ENCODE data around the gene APOC4. TPM values are rescaled to one million over a fixed set of nuclear protein-coding genes. Genes with fewer than 3 reads are reported as not detected.

APOC4 gene
- total RNA-seq, 1 experiment from 2014 or later = not detected

DNA sequence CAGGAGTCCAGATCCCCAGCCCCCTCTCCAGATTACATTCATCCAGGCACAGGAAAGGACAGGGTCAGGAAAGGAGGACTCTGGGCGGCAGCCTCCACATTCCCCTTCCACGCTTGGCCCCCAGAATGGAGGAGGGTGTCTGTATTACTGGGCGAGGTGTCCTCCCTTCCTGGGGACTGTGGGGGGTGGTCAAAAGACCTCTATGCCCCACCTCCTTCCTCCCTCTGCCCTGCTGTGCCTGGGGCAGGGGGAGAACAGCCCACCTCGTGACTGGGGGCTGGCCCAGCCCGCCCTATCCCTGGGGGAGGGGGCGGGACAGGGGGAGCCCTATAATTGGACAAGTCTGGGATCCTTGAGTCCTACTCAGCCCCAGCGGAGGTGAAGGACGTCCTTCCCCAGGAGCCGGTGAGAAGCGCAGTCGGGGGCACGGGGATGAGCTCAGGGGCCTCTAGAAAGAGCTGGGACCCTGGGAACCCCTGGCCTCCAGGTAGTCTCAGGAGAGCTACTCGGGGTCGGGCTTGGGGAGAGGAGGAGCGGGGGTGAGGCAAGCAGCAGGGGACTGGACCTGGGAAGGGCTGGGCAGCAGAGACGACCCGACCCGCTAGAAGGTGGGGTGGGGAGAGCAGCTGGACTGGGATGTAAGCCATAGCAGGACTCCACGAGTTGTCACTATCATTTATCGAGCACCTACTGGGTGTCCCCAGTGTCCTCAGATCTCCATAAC, 36.4 kb upstream of the APOC4 start, which contains the start of gene APOE:
Gene APOE (plus strand): TSS at position 360 of the 724 bp plus-strand sequence. CDS start 829 bp downstream, outside the sequence.
- Histone ChIP-seq H3K9ac (ENCODE audit: low read length) (no peak within 1 kb of the TSS), H3K36me3 (ENCODE audit: low read depth, low read length) (no peaks in the 10 kb centered on the region), H3K4me3 (ENCODE audit: low read length) (peak within 1 kb of the TSS; percentile 30; the same call in 1 of the 2 replicates), H3K9me2 (replicated peaks; ENCODE audit: low read length) (no peaks in the 10 kb centered on the region), H3K4me1 (ENCODE audit: insufficient read depth, low read length) (no peaks in the 10 kb centered on the region), H3K9me3 (ENCODE audit: low read length) (no peaks in the 10 kb centered on the region), H2AFZ (ENCODE audit: low read length) (no peak within 1 kb of the TSS), H3K27ac (ENCODE audit: low read length) (no peak within 1 kb of the TSS), H3K79me2 (ENCODE audit: low read length) (no peaks in the 10 kb centered on the region), H3K4me2 (ENCODE audit: low read length) (peak within 1 kb of the TSS; percentile 69), H3K27me3 (ENCODE audit: low read length) (no peaks in the 10 kb centered on the region), H4K20me1 (ENCODE audit: low read length) (no peaks in the 10 kb centered on the region), H3F3A (ENCODE audit: low read length, unreplicated experiment) (no peaks in the 10 kb centered on the region)
- BruUV-seq (replicated peaks) = no TSS peak
- intact Hi-C loops (cut with micrococcal nuclease) = no loop called here
- CTCF ChIA-PET = interaction anchor here (0.7 kb wide), 1 partner anchor 1308 kb away, joined by 6 read pairs; no protein-coding TSS in a partner anchor
- no peak for DNase-seq
- TF ChIP-seq, protein P1, sequence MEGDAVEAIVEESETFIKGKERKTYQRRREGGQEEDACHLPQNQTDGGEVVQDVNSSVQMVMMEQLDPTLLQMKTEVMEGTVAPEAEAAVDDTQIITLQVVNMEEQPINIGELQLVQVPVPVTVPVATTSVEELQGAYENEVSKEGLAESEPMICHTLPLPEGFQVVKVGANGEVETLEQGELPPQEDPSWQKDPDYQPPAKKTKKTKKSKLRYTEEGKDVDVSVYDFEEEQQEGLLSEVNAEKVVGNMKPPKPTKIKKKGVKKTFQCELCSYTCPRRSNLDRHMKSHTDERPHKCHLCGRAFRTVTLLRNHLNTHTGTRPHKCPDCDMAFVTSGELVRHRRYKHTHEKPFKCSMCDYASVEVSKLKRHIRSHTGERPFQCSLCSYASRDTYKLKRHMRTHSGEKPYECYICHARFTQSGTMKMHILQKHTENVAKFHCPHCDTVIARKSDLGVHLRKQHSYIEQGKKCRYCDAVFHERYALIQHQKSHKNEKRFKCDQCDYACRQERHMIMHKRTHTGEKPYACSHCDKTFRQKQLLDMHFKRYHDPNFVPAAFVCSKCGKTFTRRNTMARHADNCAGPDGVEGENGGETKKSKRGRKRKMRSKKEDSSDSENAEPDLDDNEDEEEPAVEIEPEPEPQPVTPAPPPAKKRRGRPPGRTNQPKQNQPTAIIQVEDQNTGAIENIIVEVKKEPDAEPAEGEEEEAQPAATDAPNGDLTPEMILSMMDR (conservative IDR thresholded peaks at IDR 0.05; ENCODE audit: low read depth, low read length) = no peak
- no peak for TF ChIP-seq EZH2phosphoT487 (IDR thresholded peaks at IDR 0.05; ENCODE audit: borderline replicate concordance, low read length)
- peak; percentile 5; the same call in 1 of the 2 replicates for ATAC-seq
- POLR2A ChIA-PET (ENCODE audit: unreplicated experiment) = interaction anchor here (0.6 to 0.9 kb wide), 3 partner anchors 10 to 828 kb away, joined by 3 to 7 read pairs (median 3); no protein-coding TSS in a partner anchor

DNA sequence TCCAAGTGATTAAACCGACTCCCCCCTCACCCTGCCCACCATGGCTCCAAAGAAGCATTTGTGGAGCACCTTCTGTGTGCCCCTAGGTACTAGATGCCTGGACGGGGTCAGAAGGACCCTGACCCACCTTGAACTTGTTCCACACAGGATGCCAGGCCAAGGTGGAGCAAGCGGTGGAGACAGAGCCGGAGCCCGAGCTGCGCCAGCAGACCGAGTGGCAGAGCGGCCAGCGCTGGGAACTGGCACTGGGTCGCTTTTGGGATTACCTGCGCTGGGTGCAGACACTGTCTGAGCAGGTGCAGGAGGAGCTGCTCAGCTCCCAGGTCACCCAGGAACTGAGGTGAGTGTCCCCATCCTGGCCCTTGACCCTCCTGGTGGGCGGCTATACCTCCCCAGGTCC, 34.4 kb upstream of the APOC4 start:
- intact Hi-C loops (cut with micrococcal nuclease) = no loop called here
- H3K9me2 ChIP-seq (replicated peaks; ENCODE audit: low read length) = no peaks in the 10 kb centered on the region
- no peak overlapping the region for H3K4me2 ChIP-seq (ENCODE audit: low read length)
- H3K4me3 ChIP-seq (ENCODE audit: low read length) = no peak overlapping the region
- no peaks in the 10 kb centered on the region for H3K36me3 ChIP-seq (ENCODE audit: low read depth, low read length)
- H3K9ac ChIP-seq (ENCODE audit: low read length) = no peak overlapping the region
- ChIA-PET CTCF (no interaction called here), POLR2A (ENCODE audit: unreplicated experiment) (interaction anchor here (0.6 kb wide), 1 partner anchor 267 kb away, joined by 5 read pairs; no protein-coding TSS in a partner anchor)
- no peak for DNase-seq
- H3K9me3 ChIP-seq (ENCODE audit: low read length) = no peaks in the 10 kb centered on the region
- H3K4me1 ChIP-seq (ENCODE audit: insufficient read depth, low read length) = peaks cover 10% of the 10 kb centered on the region
- no peaks in the 10 kb centered on the region for H3K79me2 ChIP-seq (ENCODE audit: low read length)
- no peak overlapping the region for H2AFZ ChIP-seq (ENCODE audit: low read length)
- no peaks in the 10 kb centered on the region for H3K27me3 ChIP-seq (ENCODE audit: low read length)
- no peaks in the 10 kb centered on the region for H4K20me1 ChIP-seq (ENCODE audit: low read length)
- ATAC-seq = no peak
- TF ChIP-seq EZH2phosphoT487 (IDR thresholded peaks at IDR 0.05; ENCODE audit: borderline replicate concordance, low read length) (no peak), EZH2 (IDR thresholded peaks at IDR 0.05; ENCODE audit: low read length, unreplicated experiment) (no peak)
- TF ChIP-seq, protein P1 (conservative IDR thresholded peaks at IDR 0.05; ENCODE audit: low read depth, low read length) = no peak
- H3F3A ChIP-seq (ENCODE audit: low read length, unreplicated experiment) = no peaks in the 10 kb centered on the region
- BruUV-seq (replicated peaks) = no TSS peak
- no peak overlapping the region for H3K27ac ChIP-seq (ENCODE audit: low read length)
